ENCODE results near the gene MTCL1. TPM values are rescaled to one million over a fixed set of nuclear protein-coding genes. Genes with fewer than 3 reads are reported as not detected.

The MTCL1 gene
- total RNA-seq, 1 experiment from 2014 or later: 21.1 TPM

GRCh38 chr18:8792688-8793316 lies 87.4 kb downstream of the MTCL1 start:
- no peak for DNase-seq (ENCODE audit: low spot score)

- no peak for DNase-seq (ENCODE audit: low spot score)
These were observed 88.2 kb downstream of the MTCL1 start for GRCh38 chr18:8793445-8794155.

DNA sequence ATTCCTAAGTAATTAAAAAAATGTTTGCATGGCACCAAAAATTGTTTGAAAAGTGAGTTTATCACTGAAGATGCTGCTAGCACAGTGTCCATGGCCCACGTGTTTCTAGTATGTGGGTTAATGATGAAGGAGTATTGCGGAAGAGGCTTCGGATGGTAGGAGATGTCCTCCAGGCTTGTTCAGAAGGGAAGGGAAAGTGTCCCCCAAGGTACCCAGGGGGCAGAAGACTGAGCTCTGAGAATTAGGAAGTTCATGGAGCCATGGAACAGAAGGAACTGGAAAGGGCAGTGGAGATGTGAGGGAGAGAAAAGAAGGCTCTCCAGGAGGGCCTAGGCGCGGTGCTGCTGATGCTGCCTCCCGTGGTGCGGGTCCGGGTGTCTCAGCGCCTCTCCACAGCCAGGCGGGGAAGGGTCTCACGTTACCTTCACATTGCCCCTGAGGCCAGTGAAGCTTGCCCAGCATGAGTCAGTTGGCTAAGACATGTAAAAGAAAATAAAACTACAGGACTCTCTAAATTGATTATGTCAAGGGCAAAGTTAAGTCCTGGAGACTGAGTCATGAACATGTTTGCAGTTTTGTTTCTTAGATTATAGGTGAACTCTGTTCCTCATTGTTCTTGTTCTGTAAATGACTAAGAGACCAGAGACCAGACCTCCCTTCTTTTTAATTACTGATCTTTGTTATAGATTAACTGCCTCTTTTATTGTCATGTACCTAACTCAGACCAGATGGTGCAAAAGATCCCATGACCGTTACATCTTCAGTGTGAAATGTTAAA lies 89.0 kb downstream of the MTCL1 start:
- DNase-seq (ENCODE audit: low spot score): peak; percentile 59

DNA sequence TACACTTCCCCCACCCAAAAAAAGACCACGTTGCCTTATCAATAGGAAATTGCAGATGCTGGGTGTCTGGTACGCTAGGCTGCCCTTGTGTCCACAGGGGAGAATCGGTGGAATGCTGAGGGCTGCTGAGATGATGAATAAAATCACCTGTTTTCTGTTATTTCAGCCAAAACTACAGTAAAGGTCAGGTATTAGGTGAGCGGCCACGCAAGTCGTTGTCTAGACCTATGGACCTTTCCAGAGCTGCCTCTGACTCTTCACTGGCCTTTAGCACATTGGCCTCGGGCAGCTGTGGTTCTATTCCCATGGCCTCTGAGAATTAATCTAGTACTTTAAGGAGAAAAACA lies 89.6 kb downstream of the MTCL1 start:
- no peak for DNase-seq (ENCODE audit: low spot score)

DNA sequence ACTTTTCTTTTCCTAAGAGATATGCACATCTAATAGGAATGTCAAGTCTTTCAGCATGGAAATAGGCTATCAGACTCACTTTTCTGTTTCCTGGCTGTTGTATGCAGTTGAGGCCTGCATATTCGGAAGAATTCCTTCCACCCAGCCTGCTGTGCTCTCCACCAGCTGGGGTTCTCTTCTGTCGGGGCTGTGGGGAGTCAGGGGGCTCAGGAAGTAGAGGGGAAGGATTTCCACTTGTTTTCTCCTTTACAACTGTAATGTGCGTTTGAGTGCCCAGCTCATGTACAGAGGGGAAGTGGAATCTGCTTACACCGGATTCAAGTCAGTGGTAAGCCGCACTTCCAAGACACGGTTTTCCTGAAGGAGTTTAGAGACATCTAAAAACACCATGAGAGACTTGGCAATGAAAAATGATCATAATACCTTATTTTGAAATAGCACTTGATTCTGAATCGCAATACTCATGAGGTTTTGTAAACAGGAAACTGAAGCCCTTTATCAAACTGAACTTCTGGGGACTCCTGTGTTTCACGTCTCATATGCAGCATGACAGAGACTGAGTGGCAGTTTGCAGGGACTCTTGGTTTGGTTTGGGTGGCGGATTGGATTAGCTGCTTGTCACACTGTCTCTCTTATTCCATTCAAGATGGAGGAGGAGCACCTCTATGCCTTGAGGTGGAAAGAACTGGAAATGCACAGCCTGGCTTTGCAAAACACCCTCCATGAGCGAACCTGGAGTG lies 90.4 kb downstream of the MTCL1 start:
- DNase-seq (ENCODE audit: low spot score): no peak

DNA sequence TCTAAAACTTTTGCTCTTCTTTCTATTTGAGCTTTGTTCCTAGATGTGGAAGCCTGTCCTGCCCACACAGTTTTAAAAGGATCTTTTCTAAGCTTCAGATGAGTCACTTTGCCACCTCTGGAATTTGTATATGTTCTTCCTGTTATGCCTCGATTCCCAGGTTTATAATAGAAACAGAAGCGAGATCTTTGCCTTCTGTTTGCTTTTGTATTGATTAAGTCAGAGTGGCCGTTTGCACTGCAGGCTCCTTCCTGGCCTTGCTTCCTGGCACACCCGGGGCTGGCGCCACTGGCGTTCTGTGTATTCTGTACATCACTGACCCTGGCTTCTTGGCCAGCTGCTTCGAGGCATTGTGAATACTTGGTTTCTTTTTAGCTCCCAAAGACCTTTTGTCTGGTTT lies 91.8 kb downstream of the MTCL1 start:
- peak; percentile 61 for DNase-seq (ENCODE audit: low spot score)

DNA sequence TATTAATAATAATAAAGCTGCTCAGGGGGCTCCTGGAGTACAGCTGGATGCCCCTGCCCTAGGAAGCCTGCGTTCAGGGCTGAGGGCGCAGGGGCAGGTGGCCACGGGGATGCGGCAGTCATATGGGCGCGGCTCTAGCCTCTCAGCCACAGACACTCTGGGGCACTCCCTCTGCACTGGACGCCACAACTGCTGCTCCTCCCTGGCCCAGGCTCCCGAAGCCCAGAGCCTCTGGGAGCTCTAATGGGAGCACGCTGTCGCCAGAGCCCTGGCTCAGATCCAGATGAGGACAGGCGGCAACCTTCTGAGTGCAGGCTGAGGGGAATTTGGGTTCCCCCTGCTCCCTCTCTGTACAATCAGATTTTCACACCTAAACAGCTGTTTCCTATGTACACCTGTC lies 93.6 kb downstream of the MTCL1 start:
- peak; percentile 25 for DNase-seq (ENCODE audit: low spot score)

DNA sequence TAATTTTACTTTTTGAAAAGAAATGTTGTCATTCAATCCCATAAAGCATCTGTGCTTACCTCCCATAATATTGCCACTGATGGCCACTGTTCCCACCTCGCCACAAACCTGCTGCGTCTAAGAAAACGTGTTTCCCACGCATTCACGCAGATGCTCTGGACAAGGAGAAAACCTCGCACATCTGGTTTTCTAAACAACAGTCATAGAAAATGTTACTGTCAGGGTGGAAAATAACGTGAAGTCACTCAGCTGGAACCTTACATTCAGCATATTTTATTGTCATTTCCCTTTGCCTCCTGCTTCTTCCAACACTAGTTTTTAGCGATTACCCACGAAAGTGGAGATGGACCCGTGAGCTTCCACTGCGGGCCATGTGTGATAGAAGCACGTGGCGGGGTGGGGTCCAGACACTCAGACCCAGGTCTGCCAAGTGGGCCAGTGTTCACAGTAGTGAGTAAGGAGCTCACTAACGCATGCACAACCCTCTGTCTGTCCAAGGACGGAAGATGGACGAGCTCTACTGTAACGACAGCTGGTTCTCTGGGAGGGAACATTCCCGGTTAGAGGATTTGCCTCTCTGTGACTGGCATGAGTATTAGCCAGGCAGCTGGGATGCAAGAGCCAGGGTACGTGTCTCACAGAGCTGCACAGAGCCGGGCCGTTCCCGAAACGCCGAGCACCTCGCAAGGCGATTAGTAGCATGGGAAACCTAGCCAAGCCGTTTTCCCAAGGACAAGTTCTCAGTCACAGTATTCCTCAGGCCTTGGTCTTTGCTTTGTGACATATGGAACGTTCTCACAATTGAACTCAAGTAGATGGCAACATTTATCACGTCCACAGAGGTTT lies 94.5 kb downstream of the MTCL1 start:
- no peak for DNase-seq (ENCODE audit: low spot score)

DNA sequence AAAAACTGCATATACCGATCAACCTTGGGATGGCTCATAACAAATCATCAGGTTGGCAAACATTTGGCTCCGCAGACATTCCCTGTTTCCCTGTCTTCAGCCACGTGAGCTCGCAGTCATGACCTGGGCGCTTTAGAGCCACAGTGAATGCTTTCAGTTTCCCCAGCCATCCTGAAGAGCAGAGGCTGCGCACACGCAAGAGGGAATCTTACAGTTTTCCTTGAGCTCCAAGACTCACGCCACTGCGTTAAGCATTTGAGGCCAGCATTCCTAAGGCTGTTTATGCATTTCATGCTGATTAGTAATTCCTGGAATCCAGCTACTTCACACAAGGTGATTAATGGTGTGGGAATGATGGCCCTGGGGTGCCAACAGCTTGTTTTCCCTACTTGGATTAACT lies 95.1 kb downstream of the MTCL1 start:
- no peak for DNase-seq (ENCODE audit: low spot score)

GRCh38 chr18:8800876-8801262 lies 95.5 kb downstream of the MTCL1 start:
- DNase-seq (ENCODE audit: low spot score): no peak

GRCh38 chr18:8801263-8801901 lies 96.0 kb downstream of the MTCL1 start:
- DNase-seq (ENCODE audit: low spot score): no peak

DNA sequence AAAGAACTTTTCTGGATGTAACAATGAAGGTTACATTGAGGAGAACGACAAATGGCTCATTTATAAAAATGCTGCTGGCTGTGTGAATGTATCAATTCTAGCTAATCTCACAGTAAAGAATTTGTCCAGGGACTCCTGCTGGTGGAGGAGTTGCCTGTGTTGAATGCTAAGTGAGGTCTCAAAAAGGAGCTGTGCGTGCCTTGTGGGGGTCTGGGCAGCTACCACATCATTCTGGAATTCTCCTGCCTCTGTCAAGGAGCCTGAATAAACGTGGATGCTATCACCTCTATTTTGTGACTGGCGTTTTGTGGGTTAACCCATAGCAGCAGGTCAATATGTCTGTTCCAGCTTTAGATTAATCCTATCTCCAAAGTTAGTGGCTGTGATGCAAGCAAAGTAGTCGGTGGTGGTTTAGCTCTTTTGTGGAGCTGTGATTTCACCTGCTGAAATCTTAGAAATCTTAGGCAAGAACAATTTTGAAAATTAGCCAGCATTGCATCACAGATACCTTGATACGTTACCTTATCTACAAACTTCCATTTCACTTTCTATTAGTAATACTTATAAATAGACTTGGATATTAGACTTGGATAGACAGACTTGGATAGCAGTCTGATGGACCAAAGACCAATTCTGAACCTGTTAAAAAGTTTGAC lies 96.8 kb downstream of the MTCL1 start:
- DNase-seq (ENCODE audit: low spot score): no peak

DNA sequence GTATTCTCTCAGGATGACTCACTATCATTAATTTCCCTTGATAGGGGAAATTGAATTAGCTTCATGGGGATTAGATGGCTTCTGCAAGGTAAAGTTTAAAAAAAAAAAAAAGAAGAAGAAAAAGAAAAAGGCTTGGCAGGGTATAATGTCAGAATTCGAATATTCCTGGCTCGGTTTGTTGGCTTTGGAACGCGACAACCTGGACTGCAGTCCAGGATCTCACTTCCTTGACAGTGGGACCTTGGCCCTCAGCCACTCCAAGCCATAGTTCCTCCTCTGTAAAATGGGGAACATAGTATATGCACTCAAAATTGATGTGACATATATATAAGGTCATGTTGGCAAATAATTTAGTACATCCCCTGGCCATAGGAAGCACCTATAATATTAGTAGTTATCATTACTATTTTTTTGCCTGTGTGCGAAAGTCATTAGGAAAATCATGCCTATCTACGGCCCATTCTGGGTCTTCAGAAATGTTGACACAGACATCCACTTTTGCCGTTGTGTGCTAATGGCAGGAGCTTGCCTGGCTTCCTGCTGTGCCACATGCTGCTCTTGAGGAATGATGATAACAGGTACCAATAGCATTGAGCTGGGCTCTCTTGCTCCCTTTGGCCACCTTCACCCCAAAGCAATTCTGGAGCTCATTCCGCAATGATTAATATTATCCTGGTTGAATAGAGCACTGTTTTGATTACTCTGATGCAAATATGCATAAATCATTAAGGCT lies 97.9 kb downstream of the MTCL1 start:
- no peak for DNase-seq (ENCODE audit: low spot score)

DNA sequence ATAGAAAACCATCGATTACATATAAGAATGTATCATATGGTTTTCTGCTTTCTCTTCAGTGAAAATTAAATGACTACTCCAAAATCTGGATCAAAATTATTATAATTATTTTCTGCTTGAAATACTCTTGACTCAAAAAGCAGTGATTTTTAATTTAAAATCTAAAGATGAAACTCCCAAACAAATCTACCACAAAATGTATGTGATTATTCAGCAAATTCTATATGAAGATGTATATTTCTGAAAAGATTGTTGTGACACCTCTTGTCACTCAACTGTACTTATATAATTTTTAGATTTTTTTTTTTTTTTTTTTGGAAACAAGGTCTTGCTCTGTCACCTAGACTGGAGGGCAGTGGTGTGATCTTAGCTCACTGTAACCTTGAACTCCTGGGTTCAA lies 98.6 kb downstream of the MTCL1 start:
- no peak for DNase-seq (ENCODE audit: low spot score)

GRCh38 chr18:8805552-8805951 lies 100.2 kb downstream of the MTCL1 start:
- no peak for DNase-seq (ENCODE audit: low spot score)

DNA sequence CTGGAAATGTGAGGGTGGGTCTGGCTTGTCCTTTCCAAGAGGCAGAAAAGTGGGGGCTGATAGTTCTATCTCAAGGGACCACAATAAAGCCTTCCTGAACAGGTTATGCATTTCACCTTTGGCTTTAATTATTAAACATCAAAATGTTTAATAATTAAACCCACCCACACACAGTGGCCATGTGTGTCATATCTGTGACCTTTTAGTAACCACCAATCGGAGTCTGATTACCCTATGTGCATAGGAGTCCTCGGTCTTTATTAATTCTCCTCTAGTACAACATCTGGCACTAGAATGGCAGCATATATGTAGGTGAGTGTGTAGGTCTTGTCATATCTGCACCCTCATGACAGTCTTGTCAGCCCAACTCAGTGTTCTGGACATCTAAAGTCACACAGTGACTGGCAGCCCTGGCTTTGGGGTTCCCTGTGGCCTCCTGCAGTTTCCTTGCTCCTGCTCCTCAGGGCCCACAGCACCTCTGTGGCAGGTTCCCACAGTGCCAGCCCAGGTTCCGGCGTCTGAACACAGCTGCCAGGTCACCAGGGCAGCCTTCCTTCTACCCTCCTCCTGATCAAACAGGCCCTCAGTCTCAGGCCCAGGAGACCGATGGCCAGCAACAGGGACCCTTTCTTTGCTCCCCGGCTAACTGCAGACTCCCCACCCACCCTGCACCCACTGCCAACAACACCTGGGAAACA lies 100.9 kb downstream of the MTCL1 start:
- peak; percentile 32 for DNase-seq (ENCODE audit: low spot score)

DNA sequence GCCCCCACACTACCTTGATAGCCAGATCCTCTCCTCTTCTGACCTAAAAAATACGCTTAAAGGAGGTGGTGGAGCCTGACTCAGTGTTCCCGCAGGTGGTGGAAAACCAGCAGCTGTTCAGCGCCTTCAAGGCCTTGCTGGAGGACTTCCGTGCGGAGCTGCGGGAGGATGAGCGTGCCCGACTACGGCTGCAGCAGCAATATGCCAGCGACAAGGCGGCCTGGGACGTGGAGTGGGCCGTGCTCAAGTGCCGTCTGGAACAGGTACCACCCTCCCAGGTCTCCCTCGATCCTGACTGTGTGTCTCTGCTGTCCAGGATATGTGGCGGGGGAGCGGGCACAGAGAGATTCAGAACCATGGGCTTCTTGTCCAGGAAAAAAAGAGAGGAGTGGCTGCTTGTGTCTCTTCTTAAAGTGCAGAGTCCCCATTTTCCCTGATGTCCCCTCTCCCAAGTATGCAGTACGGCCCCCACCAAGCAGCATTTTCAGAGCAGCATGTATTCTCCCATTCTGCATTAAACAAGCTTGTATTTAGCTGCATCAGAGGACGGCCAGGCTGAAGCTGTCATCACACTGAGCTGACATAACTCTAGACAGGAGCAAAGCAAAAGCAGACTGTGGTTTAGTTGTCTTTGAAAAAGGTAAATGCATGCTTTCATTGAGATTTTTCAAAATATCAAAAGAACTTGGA lies 101.6 kb downstream of the MTCL1 start:
- DNase-seq (ENCODE audit: low spot score): no peak

DNA sequence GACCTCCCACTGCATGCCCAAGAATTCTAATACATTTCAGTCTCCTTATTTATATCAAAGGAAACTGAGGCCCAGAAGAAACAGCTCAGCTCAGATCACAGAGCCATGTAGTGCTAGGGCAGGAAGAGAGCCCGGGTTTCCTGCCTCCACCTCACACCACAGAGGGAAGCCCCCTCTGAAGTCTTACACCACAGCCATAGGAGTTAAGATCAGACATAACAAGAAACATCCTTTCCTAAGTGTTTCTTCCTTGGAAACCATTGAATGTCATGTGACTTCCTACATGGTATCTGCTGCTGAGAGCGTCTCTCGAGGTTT lies 102.1 kb downstream of the MTCL1 start:
- DNase-seq (ENCODE audit: low spot score): no peak
